Activated CD8-positive, alpha-beta memory T cell treated with anti-CD3 and anti-CD28 coated beads for 4 hours (primary cell): ENCODE measurements around the gene OR2M2.

Experiments
- DNase-seq, 2 donors: peaks; one replicate each; pipeline ENCODE4 v3.0.0-alpha.2; 2020; ENCODE audit warnings: low read depth in 2 of 2

The OR2M2 gene, protein sequence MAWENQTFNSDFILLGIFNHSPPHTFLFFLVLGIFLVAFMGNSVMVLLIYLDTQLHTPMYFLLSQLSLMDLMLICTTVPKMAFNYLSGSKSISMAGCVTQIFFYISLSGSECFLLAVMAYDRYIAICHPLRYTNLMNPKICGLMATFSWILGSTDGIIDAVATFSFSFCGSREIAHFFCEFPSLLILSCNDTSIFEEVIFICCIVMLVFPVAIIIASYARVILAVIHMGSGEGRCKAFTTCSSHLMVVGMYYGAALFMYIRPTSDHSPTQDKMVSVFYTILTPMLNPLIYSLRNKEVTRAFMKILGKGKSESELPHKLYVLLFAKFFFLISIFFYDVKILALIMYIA

DNA sequence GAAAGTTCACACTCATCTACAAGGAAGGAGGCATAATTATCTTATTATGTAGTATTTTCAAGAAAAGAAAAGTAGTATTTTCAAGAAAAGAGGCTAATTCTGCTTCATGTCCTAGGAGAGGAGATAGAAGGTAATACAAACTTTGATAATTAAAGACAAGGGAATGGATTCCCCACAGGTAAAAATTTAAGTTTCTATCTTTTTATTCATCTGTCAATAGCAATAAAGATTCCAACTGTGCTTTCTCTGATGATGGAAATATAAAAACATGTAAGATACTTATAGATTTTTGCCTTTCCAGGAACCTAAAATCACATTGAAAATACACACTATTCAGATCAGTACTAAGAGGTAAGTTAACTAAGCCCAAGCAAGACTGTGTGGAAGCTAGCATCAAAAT lies at the start of gene OR2M2:
TSS of gene OR2M2 (plus strand) at position 301 of the 400 bp plus-strand sequence. CDS start 5,165 bp downstream, outside the sequence.
- no peak for DNase-seq

DNA sequence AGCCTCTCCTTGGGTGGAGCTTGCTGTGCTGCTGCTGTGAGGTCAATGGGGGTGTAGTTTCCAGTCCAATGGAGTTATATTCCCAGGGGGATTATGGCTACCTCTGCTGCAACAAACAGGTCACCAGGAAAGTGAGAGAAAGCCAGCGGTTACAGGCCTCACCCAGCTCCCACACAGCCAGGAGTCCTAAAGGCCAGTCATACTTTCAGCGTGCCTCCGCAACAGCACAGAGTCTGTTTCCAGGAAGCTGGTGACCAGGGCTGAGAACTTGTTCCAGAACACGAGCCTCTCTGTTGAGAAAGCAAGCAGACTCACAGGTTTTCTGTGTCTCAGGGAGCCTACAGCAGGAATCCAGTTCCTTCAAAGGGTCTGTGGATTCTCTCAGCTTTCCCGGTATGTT lies 47.0 kb upstream of the OR2M2 start:
- no peak for DNase-seq

DNA sequence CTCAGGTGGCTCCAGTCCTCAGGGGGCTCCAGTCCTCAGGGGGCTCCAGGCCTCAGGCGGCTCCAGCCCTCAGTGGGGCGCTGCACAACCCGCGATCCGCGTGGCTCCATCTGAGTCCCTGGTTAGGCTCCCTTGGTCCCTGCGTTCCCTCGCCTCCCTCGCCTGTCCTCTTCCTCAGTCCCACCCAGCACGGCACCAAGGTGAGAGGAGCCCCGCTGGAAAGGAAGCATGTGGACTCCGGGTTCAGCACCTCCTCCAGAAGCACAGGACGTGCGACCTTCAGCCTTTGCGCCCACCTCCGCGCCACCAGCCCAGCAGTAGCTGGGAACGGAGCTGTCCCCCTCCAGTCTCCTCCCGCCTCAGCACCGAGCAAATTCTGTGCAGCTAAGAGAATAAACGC lies 37.8 kb upstream of the OR2M2 start:
- DNase-seq = no peak

DNA sequence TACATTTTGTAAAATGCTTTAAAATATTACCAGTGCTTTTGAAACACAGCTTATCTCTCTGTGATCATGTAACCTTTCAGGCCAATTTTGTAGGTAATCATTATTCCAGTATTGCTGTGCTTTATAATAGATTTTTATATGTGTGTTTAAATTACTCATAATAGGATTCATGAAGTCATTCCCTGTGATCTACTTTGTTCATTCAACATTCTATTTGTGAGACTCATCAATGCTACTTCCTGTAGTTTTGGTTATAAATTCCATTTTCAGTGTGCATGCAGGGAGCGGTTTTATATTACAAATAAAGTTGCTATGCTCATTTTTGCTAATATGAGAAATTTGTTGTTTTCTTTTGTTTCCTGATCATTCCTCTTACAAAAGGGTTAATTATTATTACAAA lies 33.8 kb upstream of the OR2M2 start:
- no peak for DNase-seq

DNA sequence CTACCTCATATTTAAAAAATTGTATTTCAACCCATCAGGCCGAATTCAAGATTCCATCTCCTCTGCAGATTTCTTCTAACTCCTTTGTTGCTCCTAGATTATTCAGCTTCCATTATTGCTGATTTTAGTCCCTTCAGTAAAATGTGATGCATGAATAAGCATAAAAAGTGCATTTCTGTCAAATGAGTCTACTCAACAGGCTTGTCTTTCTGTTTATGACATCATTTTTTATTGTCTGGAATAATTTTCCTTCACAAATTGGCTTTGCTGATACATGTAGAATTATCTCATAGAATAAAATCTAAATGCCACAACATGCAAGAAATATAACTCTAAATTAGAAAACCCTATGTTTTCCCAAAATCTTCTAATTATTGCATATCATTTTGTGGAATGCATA lies 31.3 kb upstream of the OR2M2 start:
- DNase-seq = no peak

DNA sequence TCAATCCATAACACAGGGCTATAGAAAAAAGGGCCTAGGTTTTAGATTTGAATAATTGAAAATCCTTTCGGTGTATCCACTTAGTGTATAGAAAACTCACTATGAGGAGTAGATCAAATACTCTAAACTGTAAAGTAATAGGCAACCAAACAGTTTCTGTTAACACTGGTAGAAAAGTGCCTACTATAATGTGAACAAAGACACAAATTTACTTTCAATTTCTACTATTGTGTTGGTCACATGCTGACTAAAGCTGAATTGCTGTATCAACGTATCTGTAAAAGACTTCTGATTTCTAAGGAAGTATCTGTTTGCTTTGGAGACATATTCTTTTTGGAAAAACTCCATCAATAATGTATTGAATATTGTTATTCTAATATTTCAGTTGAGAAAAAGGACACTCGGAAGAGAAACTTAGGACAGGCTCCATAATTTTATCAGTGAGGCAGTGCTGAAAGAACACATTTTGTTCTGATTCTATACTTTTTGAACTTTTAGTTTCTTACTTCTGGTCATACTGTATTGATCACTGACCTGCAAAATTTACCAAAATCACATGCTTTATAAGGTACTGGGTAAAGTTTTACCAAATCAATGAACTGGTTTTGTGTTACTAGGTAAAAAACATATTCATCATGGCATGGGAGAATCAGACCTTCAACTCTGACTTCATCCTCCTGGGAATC lies 30.0 kb upstream of the OR2M2 start, which contains the start of gene OR2M5:
TSS of gene OR2M5 (plus strand) at position 636 of the 686 bp plus-strand sequence. CDS start at position 636, 0 bp downstream.
- DNase-seq = no peak

DNA sequence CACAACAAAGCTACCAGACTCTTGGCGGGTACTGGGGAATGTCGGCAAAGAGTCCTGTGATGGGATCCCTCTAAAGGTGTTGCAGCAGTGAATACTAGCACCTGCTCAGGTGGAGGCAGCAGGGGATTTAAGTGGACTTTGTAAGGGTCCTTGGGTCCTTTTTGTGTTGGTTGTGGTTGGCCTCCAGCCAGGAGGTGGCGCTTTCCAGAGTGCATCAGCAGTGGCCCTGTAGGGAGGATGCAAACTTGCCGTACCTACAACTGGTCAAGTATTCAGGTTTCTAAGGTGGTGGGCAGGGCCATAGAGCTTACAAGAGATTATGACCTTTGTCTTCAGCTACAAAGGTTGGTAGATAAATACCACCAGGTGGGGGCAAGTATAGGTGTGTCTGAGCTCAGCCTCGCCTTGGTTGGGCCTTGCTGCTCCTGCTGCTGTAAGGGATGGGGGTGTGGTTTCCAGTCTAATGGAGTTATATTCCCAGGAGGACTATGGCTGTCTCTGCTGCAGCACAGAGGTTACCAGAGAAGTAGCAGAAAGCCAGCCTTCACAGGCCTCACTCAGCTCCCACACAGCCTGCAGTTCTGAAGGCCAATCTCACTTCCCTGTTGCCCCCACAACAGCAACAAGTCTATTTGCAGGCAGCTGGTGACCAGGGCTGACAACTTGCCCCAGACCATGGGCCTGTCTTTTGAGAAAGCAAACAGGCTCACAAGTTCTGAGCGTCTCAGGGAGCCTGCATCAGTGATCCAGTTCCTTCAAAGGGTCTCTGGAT lies 22.4 kb upstream of the OR2M2 start:
- no peak for DNase-seq

DNA sequence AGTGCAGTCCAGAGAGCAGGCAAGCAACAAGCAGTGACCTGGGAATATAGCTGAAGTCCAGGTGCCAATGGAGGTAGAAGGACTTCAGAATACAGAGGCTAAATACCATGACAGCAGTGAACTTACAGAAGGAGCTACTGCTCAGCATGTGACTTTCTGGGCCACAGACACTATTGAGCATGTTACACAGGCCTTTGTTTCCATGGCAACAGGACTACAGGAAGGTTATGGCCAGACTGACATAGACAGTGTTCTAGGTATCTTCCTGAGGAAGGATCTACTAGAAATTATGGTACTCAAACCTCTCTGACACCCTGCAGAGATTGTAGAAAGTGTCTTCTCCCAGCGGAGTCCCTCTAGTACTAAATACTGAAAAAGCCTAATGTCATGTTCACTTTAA lies 18.7 kb upstream of the OR2M2 start:
- DNase-seq = no peak

DNA sequence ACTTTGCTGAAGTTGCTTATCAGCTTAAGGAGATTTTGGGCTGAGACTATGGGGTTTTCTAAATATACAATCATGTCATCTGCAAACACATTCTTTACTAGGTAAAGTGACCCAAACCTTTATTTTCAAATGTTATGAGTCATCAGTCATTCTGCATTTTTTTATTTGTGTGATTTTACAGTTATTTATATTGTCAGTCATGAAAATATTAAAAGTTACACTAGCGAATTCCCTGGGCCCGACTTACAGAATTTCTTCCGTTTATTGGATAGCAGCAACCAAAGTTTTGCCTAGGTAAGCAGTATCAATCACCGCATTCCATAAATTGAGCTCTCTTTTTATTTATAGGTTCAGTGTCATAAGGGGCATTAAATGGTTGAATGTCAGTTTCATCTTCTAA lies 15.9 kb upstream of the OR2M2 start:
- no peak for DNase-seq

DNA sequence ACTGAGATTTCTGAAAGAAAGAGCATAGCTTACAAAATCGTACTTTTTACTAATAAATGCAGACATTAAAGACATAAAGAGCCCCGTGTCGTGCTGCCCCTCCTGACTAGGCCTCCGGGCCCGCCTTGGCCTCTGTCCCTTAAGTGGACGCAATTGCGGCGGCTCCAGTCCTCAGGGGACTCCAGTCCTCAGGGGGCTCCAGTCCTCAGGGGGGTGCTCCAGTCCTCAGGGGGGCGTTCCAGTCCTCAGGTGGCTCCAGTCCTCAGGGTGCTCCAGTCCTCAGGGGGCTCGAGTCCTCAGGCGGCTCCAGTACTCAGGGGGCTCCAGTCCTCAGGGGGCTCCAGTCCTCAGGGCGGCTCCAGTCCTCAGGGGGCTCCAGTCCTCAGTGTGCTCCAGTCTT lies 10.6 kb upstream of the OR2M2 start:
- no peak for DNase-seq

DNA sequence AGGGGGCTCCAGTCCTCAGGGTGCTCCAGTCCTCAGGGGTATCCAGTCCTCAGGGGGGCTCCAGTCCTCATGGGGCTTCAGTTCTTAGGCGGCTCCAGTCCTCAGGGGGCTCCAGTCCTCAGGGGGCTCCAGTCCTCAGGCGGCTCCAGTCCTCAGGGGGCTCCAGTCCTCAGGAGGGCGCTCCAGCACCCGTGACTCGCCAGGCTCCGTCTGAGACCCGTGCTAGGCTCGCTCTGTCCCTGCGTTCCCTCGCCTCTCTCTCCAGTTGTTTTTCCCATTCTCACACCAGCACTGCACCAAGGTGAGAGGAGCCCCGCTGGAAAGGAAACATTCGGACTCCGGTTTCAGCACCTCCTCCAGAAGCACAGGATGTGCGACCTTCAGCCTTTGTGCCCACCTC lies 9.4 kb upstream of the OR2M2 start:
- DNase-seq = no peak

DNA sequence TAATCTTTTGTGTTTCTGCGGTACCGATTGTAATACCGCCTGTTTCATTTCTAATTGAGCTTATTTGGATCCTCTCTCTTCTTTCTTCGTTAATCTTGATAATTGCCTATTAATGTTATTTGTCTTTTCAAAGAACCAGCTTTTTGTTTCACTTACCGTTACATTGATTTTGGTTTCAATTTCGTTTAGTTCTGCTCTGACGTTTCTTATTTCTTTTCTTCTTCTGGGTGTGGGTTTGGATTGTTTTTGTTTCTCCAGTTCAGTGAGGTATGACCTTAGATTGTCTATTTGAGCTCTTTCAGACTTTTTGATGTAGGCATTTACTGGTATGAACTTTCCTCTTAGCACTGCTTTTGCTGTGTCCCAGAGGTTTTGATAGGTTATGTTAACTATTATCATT lies 9.4 kb downstream of the OR2M2 start:
- no peak for DNase-seq

DNA sequence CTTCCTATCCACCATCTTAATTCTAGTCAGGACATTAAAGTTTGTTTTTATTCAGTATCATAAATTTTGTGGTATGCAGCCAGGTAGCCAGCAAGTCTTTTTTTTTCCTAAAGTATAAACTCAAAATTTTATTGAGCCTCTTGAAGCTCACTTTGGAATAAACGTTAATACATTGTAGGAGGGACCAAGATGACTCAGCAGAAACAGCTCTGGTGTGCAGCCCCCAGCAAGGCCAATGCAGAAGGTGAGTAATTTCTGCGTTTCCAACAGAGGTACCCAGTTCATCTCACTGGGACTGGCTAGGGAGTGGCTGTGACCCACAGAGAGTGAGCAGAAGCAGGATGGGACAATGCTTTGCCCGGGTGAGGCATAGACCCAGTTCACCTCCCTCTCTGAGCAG lies 12.7 kb downstream of the OR2M2 start:
- no peak for DNase-seq

DNA sequence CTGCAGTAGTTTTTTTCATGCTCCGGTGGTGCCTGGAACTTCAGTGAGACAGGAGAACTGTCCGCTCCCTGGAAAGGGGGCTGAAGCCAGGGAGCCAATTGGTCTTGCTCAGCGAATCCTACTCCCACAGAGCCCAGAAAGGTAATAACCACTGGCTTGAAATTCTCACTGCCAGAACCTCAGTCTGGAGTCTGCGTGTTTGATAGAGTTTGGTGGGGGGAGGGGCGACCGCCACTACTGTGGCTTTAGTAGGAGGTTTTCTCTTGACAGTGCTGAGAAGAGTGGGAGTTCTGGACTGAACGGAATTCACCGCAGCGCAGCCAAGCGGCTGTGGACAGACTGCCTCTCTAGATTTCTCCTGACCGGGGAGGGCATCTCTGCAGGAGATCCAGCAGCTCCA lies 14.4 kb downstream of the OR2M2 start:
- no peak for DNase-seq

DNA sequence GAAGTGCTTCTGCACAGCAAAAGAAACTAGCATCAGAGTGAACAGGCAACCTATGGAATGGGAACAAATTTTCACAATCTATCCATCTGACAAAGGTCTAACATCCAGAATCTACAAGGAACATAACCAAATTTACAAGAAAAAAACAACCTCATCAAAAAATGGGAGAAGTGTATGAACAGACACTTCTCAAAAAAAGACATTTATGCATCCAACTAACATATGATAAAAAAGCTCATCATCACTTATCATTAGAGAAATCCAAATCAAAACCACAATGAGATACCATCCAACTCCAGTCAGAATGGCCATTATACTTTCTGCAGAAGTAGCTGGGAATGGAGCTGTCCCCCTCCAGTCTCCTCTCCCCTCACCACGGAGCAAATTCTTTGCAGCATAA lies 19.5 kb downstream of the OR2M2 start:
- no peak for DNase-seq

DNA sequence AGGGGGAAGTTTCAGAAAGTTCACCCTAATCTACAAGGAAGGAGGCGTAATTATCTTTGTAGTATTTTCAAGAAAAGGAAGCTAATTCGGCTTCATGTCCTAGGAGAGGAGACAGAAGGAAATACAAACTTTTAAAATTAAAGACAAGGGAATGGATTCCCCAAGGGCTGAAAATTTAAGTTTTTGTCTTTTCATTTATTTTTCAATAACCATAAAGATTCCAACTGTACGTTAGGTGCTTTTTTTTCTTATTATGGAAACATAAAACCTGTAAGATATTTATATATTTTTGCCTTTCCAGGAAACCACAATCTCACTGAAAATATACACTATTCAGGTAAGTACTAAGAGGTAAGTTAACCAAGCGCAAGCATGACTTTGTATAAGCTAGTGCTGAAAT lies 22.3 kb downstream of the OR2M2 start, which contains the start of gene OR2M3:
TSS of gene OR2M3 (plus strand) at position 301 of the 400 bp plus-strand sequence. CDS start 5,803 bp downstream, outside the sequence.
- no peak for DNase-seq

DNA sequence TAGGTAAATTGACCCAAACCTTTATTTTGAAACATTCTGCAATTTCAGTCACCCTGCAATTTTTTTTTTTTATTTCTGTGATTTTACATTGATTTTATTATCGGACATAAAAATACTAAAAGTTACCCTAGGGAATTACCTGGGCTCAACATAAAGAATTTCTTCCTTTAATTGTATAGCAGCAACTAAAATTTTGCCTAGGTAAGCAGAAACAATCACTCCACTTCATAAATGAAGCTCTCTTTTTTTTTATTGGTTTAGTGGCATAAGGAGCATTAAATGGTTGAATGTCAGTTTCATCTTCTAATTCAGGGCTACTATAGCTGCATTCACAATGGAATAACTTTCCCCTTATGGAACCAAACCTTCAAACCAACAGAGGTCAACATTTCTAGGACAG lies 41.3 kb downstream of the OR2M2 start:
- no peak for DNase-seq

DNA sequence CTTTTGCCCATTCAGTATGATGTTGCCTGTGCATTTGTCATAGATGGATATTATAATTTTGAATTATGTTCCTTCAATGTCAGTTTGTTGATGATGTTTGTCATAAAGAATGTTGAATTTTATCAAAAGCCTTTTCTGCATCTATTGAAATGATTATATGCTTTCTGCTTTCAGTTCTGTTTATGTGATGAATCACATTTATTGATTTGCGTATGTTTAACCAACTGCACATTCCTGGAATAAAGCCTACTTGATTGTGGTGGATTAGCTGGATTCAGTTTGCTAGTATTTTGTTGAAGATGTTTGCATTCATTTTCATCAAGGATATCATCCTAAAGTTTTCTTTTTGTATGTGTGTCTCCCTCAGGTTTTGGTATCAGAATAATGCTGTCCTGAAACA lies 50.9 kb downstream of the OR2M2 start:
- DNase-seq = no peak

DNA sequence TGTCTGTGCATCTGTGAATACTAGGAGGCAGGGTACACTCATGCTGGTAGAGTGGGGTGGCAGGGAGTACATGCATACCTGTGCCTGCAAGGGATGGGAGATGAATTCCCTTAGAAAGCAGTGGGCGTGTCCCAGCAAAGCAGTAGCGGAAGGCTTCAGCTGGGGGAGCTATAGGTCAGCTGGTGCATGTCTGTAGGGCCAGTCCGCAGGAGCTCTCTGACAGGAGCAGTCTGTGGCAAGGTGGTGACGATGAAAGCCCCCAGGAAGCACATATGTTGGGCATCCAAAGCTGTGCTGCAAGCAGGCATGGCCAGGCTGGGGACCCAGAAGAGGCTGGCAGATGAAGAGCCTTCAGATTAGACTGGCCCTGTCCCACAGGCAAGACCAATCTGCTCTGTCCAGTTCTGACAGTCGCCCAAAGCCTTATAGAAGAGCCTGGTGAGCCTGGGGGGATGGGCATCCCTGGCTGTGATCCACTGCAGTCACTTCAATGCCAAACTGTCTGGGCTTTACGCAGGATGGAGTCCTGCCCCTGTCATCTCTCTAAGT lies 54.8 kb downstream of the OR2M2 start:
- no peak for DNase-seq
